ENCODE results near the gene MSANTD1.

Gene MSANTD1

GRCh38 chr4:3233391-3234071, 15.4 kb upstream of the MSANTD1 start:
- DNase-seq (ENCODE audit: low read depth) = no peak

- no peak for DNase-seq (ENCODE audit: low read depth)
Observed at GRCh38 chr4:3234171-3235029, 14.6 kb upstream of the MSANTD1 start.

- DNase-seq (ENCODE audit: low read depth) = no peak
Observed at GRCh38 chr4:3235030-3235345, 14.0 kb upstream of the MSANTD1 start.

- DNase-seq (ENCODE audit: low read depth) = no peak
Observed at GRCh38 chr4:3235581-3235980, 13.4 kb upstream of the MSANTD1 start.

- DNase-seq (ENCODE audit: low read depth) = no peak
Observed at GRCh38 chr4:3236326-3236878, 12.6 kb upstream of the MSANTD1 start.

- no peak for DNase-seq (ENCODE audit: low read depth)
Observed at GRCh38 chr4:3237266-3237665, 11.7 kb upstream of the MSANTD1 start.

GRCh38 chr4:3237712-3238560, 11.0 kb upstream of the MSANTD1 start:
- DNase-seq (ENCODE audit: low read depth) = no peak

DNA sequence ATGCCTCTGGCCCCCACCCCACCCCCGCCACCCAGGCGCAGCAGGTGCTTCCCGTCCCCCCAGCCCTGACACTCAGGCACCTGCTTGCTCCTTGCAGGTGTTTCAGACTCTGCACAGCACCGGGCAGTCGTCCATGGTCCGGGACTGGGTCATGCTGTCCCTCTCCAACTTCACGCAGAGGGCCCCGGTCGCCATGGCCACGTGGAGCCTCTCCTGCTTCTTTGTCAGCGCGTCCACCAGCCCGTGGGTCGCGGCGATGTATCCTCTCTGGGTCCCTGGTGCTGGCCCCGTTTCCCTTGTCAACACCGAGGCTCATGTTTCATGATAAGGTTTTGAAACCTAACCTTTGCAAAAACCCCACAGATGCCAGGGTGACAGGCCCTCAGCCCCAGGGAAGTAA, 10.2 kb upstream of the MSANTD1 start:
- no peak for DNase-seq (ENCODE audit: low read depth)

- no peak for DNase-seq (ENCODE audit: low read depth)
Observed at GRCh38 chr4:3239303-3239702, 9.7 kb upstream of the MSANTD1 start.

- DNase-seq (ENCODE audit: low read depth) = no peak
Observed at GRCh38 chr4:3239998-3240920, 8.7 kb upstream of the MSANTD1 start.

GRCh38 chr4:3240936-3241522, 7.9 kb upstream of the MSANTD1 start:
- no peak for DNase-seq (ENCODE audit: low read depth)

GRCh38 chr4:3241898-3242524, 6.9 kb upstream of the MSANTD1 start:
- DNase-seq (ENCODE audit: low read depth) = no peak

GRCh38 chr4:3243136-3243780, 5.7 kb upstream of the MSANTD1 start:
- DNase-seq (ENCODE audit: low read depth) = no peak

DNA sequence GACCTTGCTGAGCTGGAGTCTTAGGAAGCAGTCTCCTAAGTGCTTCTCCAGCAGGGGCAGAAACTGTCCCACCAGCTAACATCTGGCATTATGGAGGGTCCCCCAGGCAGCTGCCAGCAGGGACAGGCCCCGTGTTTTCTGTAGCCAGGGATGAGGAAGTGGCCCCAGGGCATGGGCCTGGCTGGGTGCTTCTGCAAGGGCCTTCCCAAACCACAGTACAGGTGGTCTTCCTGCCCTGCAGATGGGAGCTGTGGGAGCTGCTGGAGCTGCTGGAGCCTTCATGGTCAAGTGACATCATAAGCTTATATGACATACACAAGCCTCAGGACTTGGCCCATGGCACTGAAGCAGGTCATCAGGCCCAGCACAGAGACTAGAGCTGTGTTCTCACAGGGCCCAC, 5.0 kb upstream of the MSANTD1 start:
- no peak for DNase-seq (ENCODE audit: low read depth)

DNA sequence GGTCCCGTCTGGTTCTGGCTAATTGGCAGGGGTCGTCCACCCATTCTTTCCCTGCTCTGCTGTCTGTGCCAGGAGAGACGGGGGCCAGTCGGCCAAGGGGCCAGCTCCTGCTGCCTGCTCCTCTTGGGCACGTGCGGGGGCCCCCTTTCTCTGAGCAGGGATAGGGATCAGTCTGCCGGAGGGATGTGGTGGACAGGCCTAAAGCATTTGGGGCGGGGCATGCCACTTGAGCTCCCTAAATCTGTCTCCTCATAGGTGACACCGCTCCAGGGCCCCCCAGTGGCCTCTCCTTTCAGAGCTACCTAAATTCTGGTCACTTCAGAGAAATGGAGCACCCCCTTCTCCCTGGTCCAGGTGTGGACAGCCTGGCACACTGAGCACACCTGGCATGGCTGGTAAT, 4.2 kb upstream of the MSANTD1 start:
- no peak for DNase-seq (ENCODE audit: low read depth)

- DNase-seq (ENCODE audit: low read depth) = no peak
Observed at GRCh38 chr4:3245676-3246075, 3.3 kb upstream of the MSANTD1 start.

- no peak for DNase-seq (ENCODE audit: low read depth)
Observed at GRCh38 chr4:3246458-3247398, 2.2 kb upstream of the MSANTD1 start.

DNA sequence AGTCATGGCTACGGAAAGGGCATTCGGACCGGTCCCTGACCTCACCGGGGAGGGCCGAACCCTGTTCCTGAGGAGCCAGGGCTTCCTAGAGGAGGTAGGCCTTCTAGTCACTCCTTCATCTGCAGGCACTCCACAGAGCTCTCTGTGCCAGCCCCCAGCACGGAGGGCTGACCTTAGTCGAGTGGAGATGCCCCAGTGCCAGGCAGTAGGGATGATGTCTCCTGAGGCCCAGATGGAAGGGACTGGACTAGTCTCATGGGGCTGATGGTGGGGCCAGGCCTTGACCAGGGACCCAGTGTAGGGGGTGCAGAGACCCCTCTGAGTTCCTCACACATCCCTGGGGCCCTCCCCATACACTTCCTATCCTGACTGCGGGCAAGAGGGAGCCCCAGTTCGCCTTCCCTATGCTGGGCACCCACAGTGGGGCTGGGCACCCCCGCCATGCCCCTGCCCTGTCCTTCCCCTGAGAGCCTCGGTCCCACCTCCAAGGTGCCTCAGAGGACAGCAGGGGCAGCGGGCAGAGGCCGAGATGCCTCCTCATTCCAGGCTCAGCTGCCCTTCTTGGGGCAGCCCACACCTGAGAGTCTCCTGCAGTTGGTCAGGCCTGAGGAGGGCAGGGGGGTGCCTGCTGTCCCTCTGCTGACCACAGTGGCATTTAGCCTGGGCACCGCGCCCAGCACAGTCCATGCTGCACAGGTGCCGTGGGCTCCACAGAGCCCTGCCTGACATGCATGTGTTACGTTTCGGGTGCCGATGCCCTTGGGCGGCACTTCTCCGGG, 1.4 kb upstream of the MSANTD1 start:
- DNase-seq (ENCODE audit: low read depth) = no peak
